ENCODE data around the gene MAP1A. TPM values are rescaled to one million over a fixed set of nuclear protein-coding genes. Genes with fewer than 3 reads are reported as not detected.

MAP1A gene
- total and polyA plus RNA-seq, 2 experiments from 2014 or later, result 0.81 to 2.0 TPM

DNA sequence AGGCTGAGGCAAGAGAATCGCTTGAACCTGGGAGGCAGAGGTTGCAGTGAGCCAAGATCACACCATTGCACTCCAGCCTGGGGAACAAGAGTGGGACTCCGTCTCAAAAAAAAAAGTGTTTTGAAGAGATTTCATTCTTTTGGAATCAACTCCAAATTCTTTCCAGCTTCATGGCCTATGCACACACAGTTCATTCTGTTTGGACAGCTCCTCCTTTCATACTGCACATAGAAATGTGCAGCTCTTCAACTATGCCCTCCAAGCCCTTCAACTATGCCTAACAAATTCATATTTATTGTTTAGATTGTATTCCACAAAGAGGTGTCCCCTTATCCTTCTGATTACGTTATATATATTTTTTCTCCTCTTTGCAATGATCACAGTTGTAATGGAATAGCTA lies 28.6 kb upstream of the MAP1A start:
- ATAC-seq (no peak), DNase-seq (ENCODE audit: low spot score) (no peak)
- H3K4me2 ChIP-seq, result no peak overlapping the region
- peaks cover 45% of the 10 kb centered on the region; the same call in 1 of the 2 replicates for H3K36me3 ChIP-seq (ENCODE audit: insufficient read depth)
- H3K27ac Mint-ChIP-seq, result no peak overlapping the region
- TF ChIP-seq ZNF114 (CRISPR knock-in tag; IDR thresholded peaks at IDR 0.05) (no peak), POLR2AphosphoS5 (IDR thresholded peaks at IDR 0.05; ENCODE audit: low read depth) (no peak), EZH2 (IDR thresholded peaks at IDR 0.05; ENCODE audit: low read depth, unreplicated experiment) (no peak), CREB1 (CRISPR knock-in tag; IDR thresholded peaks at IDR 0.05; ENCODE audit: low read depth) (no peak), EZH2phosphoT487 (IDR thresholded peaks at IDR 0.05; ENCODE audit: unreplicated experiment) (no peak), JUNB (IDR thresholded peaks at IDR 0.05; ENCODE audit: unreplicated experiment) (no peak), NANOG (IDR thresholded peaks at IDR 0.05; ENCODE audit: borderline replicate concordance) (no peak), CTCF (conservative IDR thresholded peaks at IDR 0.05; ENCODE audit: low read depth in 2 of 2) (no peak), ZNF331 (CRISPR knock-in tag; IDR thresholded peaks at IDR 0.05; ENCODE audit: low read depth) (no peak)
- TF ChIP-seq, protein P1, sequence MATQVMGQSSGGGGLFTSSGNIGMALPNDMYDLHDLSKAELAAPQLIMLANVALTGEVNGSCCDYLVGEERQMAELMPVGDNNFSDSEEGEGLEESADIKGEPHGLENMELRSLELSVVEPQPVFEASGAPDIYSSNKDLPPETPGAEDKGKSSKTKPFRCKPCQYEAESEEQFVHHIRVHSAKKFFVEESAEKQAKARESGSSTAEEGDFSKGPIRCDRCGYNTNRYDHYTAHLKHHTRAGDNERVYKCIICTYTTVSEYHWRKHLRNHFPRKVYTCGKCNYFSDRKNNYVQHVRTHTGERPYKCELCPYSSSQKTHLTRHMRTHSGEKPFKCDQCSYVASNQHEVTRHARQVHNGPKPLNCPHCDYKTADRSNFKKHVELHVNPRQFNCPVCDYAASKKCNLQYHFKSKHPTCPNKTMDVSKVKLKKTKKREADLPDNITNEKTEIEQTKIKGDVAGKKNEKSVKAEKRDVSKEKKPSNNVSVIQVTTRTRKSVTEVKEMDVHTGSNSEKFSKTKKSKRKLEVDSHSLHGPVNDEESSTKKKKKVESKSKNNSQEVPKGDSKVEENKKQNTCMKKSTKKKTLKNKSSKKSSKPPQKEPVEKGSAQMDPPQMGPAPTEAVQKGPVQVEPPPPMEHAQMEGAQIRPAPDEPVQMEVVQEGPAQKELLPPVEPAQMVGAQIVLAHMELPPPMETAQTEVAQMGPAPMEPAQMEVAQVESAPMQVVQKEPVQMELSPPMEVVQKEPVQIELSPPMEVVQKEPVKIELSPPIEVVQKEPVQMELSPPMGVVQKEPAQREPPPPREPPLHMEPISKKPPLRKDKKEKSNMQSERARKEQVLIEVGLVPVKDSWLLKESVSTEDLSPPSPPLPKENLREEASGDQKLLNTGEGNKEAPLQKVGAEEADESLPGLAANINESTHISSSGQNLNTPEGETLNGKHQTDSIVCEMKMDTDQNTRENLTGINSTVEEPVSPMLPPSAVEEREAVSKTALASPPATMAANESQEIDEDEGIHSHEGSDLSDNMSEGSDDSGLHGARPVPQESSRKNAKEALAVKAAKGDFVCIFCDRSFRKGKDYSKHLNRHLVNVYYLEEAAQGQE (IDR thresholded peaks at IDR 0.05; ENCODE audit: unreplicated experiment), result no peak
- TF ChIP-seq, protein P2, sequence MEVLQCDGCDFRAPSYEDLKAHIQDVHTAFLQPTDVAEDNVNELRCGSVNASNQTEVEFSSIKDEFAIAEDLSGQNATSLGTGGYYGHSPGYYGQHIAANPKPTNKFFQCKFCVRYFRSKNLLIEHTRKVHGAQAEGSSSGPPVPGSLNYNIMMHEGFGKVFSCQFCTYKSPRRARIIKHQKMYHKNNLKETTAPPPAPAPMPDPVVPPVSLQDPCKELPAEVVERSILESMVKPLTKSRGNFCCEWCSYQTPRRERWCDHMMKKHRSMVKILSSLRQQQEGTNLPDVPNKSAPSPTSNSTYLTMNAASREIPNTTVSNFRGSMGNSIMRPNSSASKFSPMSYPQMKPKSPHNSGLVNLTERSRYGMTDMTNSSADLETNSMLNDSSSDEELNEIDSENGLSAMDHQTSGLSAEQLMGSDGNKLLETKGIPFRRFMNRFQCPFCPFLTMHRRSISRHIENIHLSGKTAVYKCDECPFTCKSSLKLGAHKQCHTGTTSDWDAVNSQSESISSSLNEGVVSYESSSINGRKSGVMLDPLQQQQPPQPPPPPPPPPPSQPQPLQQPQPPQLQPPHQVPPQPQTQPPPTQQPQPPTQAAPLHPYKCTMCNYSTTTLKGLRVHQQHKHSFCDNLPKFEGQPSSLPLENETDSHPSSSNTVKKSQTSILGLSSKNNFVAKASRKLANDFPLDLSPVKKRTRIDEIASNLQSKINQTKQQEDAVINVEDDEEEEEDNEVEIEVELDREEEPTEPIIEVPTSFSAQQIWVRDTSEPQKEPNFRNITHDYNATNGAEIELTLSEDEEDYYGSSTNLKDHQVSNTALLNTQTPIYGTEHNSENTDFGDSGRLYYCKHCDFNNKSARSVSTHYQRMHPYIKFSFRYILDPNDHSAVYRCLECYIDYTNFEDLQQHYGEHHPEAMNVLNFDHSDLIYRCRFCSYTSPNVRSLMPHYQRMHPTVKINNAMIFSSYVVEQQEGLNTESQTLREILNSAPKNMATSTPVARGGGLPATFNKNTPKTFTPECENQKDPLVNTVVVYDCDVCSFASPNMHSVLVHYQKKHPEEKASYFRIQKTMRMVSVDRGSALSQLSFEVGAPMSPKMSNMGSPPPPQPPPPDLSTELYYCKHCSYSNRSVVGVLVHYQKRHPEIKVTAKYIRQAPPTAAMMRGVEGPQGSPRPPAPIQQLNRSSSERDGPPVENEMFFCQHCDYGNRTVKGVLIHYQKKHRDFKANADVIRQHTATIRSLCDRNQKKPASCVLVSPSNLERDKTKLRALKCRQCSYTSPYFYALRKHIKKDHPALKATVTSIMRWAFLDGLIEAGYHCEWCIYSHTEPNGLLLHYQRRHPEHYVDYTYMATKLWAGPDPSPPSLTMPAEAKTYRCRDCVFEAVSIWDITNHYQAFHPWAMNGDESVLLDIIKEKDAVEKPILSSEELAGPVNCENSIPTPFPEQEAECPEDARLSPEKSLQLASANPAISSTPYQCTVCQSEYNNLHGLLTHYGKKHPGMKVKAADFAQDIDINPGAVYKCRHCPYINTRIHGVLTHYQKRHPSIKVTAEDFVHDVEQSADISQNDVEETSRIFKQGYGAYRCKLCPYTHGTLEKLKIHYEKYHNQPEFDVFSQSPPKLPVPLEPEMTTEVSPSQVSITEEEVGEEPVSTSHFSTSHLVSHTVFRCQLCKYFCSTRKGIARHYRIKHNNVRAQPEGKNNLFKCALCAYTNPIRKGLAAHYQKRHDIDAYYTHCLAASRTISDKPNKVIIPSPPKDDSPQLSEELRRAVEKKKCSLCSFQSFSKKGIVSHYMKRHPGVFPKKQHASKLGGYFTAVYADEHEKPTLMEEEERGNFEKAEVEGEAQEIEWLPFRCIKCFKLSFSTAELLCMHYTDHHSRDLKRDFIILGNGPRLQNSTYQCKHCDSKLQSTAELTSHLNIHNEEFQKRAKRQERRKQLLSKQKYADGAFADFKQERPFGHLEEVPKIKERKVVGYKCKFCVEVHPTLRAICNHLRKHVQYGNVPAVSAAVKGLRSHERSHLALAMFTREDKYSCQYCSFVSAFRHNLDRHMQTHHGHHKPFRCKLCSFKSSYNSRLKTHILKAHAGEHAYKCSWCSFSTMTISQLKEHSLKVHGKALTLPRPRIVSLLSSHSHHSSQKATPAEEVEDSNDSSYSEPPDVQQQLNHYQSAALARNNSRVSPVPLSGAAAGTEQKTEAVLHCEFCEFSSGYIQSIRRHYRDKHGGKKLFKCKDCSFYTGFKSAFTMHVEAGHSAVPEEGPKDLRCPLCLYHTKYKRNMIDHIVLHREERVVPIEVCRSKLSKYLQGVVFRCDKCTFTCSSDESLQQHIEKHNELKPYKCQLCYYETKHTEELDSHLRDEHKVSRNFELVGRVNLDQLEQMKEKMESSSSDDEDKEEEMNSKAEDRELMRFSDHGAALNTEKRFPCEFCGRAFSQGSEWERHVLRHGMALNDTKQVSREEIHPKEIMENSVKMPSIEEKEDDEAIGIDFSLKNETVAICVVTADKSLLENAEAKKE (CRISPR knock-in tag; IDR thresholded peaks at IDR 0.05), result no peak
- no peaks in the 10 kb centered on the region for H3F3A ChIP-seq (replicated peaks; ENCODE audit: low read depth)
- no peaks in the 10 kb centered on the region for H3K9me3 Mint-ChIP-seq
- no peak overlapping the region for H3K27ac ChIP-seq (ENCODE audit: low read depth)
- peaks cover 21% of the 10 kb centered on the region for H4K20me1 ChIP-seq (replicated peaks; ENCODE audit: insufficient read depth)
- H2AFZ ChIP-seq, result no peak overlapping the region
- no peaks in the 10 kb centered on the region for H3K27me3 ChIP-seq (ENCODE audit: insufficient read depth)
- no peak overlapping the region for H3K4me3 ChIP-seq
- H3K4me3 Mint-ChIP-seq, result no peak overlapping the region
- peaks cover 10% of the 10 kb centered on the region for H3K27me3 Mint-ChIP-seq (ENCODE audit: insufficient read depth, low read depth, poor library complexity)
- peaks cover 28% of the 10 kb centered on the region for H3K4me1 Mint-ChIP-seq
- peaks cover 53% of the 10 kb centered on the region for H3K79me2 ChIP-seq (replicated peaks; ENCODE audit: insufficient read depth)
- no peaks in the 10 kb centered on the region for H3K9me2 ChIP-seq (ENCODE audit: insufficient read depth)
- H3K4me1 ChIP-seq (ENCODE audit: insufficient read depth), result peaks cover 14% of the 10 kb centered on the region
- peaks cover 75% of the 10 kb centered on the region for H3K36me3 Mint-ChIP-seq (ENCODE audit: low read depth)
